Heart left ventricle (tissue), 16 donors: ENCODE data around the gene RAC3. TPM values are rescaled to one million over a fixed set of nuclear protein-coding genes. Genes with fewer than 3 reads are reported as not detected.

Experiments used
- ATAC-seq, 4 donors: fragments of 200-7000 bp; cut with Tn5 transposase; one replicate each; pipeline ENCODE4 v1.9.1; 2020 to 2022; ENCODE audit warnings: moderate library complexity in 4 of 4, mild to moderate bottlenecking in 3 of 4, moderate number of reproducible peaks in 1 of 4
- DNase-seq, 5 donors: peaks; one replicate each; pipeline ENCODE4 v3.0.0-alpha.2; 2020
- H3K27ac ChIP-seq, 12 donors: fragments of 200-600 bp; sonication (generic) in 4 of 12; one replicate each; pipeline versions ENCODE4 v1.5.0 to v1.8.0; 2016 to 2022; ENCODE audit warnings: mild to moderate bottlenecking in 2 of 12
- H3K27me3 ChIP-seq, 9 donors: fragments of 200-600 bp; sonication (generic) in 2 of 9; one replicate each; pipeline versions ENCODE4 v1.5.1 to v1.8.0; 2016 to 2022; ENCODE audit warnings: mild to moderate bottlenecking in 3 of 9
- H3K36me3 ChIP-seq, 9 donors: fragments of 200-600 bp; sonication (generic) in 2 of 9; one replicate each; pipeline versions ENCODE4 v1.5.0 to v1.8.0; 2018 to 2022; ENCODE audit warnings: mild to moderate bottlenecking in 2 of 9
- H3K4me1 ChIP-seq, 12 donors: fragments of 200-600 bp; sonication (generic) in 4 of 12; one replicate each; pipeline versions ENCODE4 v1.5.0 to v1.8.0; 2016 to 2022; ENCODE audit warnings: mild to moderate bottlenecking in 3 of 12
- H3K4me3 ChIP-seq, 12 donors: fragments of 200-600 bp; sonication (generic) in 4 of 12; one replicate each; pipeline versions ENCODE4 v1.5.0 to v1.8.0; 2017 to 2022; ENCODE audit warnings: mild to moderate bottlenecking in 9 of 12, moderate library complexity in 4 of 12
- H3K9me3 ChIP-seq, 12 donors: fragments of 200-600 bp; sonication (generic) in 4 of 12; one replicate each; pipeline versions ENCODE4 v1.5.0 to v1.8.0; 2016 to 2022; ENCODE audit warnings: mild to moderate bottlenecking in 1 of 12
- CTCF ChIP-seq, 12 donors: fragments of 200-600 bp; sonication (generic) in 4 of 12; IDR thresholded peaks; one replicate each; pipeline versions ENCODE4 v1.5.0 to v1.8.0; 2018 to 2022; ENCODE audit warnings: antibody characterized with exemption in 12 of 12, mild to moderate bottlenecking in 5 of 12
- POLR2A ChIP-seq, 2 donors: fragments of 450-650 bp; IDR thresholded peaks; one replicate each; pipeline ENCODE4 v1.6.1; 2017; ENCODE audit warnings: antibody characterized with exemption in 2 of 2, mild to moderate bottlenecking in 2 of 2, moderate library complexity in 2 of 2
- WGBS, 4 donors: extraction: QIAGEN DNeasy Blood & Tissue Kit in 2 of 4; methylation state at CpG; one replicate each; pipeline versions ENCODE4 v1.1.5 to v1.1.7; 2013 to 2018; 5-methylcytosine and 5-hydroxymethylcytosine counted together
- intact Hi-C, 10 donors: fragments of 100-400 bp; cut with DNase I; formaldehyde crosslinking; loops; one replicate each; pipeline versions ENCODE4 v1.11.1 to v1.14.2; 2022
- polyA plus RNA-seq, 2 donors: library from polyadenylated mRNA; stranded (reverse); fragments of 200-250 nt; gene quantifications; one replicate each; pipeline ENCODE4 v1.2.3, GENCODE V29; 2013
- total RNA-seq, 9 donors: library from RNA; depleted of rRNA in 2 of 9; stranded (reverse); fragments of >200 nt in 2 of 9; fragmentation: NEBNext Ultra II Directional in 3 of 9; extraction: Animal tissue kit (Norgen Biotek cat#: 25700) in 3 of 9; gene quantifications; one replicate each; pipeline versions ENCODE4 v1.1.0 to v1.2.4, GENCODE V29; 2016 to 2023
- donor health status: ischemic (EF 13 %, LVEDD 7.1; RV severe dilation, severe dysfunction).
- donor health status: healthy with polysubstance abuse.
- donor health status: DM: no; HTN: yes; CAD: no.
- donor health status: DM: no; HTN: no; CAD: no.
- donor health status: ischemic (EF 25% LVEDD 6.9; RV normal size, moderate dysfunction).
- donor health status: ischemic (EF 25% LVEDD 5.7; RV mildly dilated, moderate dysfunction).
- donor health status: healthy.
- donor health status: DM: yes; HTN: yes; CAD: no.
- donor health status: ischemic (EF 35%, LVEDD 5.7; RV mildly dilated, moderate dysfunction).
- donor health status: nonischemic (EF 11% LVEDD 7.7; RV severe dilation, severe dysfunction).
- donor health status: DM: yes; HTN: yes; CAD: no.
- donor health status: PGD.
- donor health status: ischemic (EF 29% LVEDD 5.4; RV normal size, mild dysfunction).
- donor health status: nonischemic (EF 23%, LVEDD 6.1; RV moderate dilation, normal function).

The RAC3 gene
- total and polyA plus RNA-seq, 11 donors, result 0.76 to 2.6 (median 1.5) TPM

- DNase-seq (peak in 1 of 5 donors; percentile 58), ATAC-seq (no peak)
- Histone ChIP-seq H3K9me3 (no peaks in the 10 kb centered on the region), H3K27ac (no peak overlapping the region), H3K4me3 (no peak overlapping the region), H3K4me1 (peaks cover 0 to 26% (median 14%) of the 10 kb centered on the region in 12 donors), H3K27me3 (no peaks in the 10 kb centered on the region), H3K36me3 (peaks cover 0 to 18% (median 6%) of the 10 kb centered on the region in 9 donors)
- WGBS, 4 donors, result 91 to 94% (median 93%) methylated on average over 27 to 39 of the region's 39 CpGs
- intact Hi-C loops, result no loop called here
- TF ChIP-seq POLR2A (IDR thresholded peaks at IDR 0.05) (no peak), CTCF (IDR thresholded peaks at IDR 0.05) (no peak)
Observed at GRCh38 chr17:81994593-81995462, 36.6 kb upstream of the RAC3 start.

GRCh38 chr17:81995463-81996231, 35.8 kb upstream of the RAC3 start:
- H3K4me1 ChIP-seq, result peaks cover 0 to 23% (median 14%) of the 10 kb centered on the region in 12 donors
- DNase-seq (peak in 1 of 5 donors; percentile 58), ATAC-seq (no peak)
- H3K27me3 ChIP-seq, result no peaks in the 10 kb centered on the region
- H3K36me3 ChIP-seq, result peaks cover 0 to 15% (median 6%) of the 10 kb centered on the region in 9 donors
- no peak for TF ChIP-seq POLR2A (IDR thresholded peaks at IDR 0.05)
- no peak for TF ChIP-seq CTCF (IDR thresholded peaks at IDR 0.05)
- no peak overlapping the region for H3K4me3 ChIP-seq
- 95 to 96% (median 96%) methylated on average over 26 to 29 of the region's 29 CpGs for WGBS, 4 donors
- H3K9me3 ChIP-seq, result no peaks in the 10 kb centered on the region
- H3K27ac ChIP-seq, result no peak overlapping the region
- intact Hi-C loops, result no loop called here

- TF ChIP-seq POLR2A (IDR thresholded peaks at IDR 0.05) (no peak), CTCF (IDR thresholded peaks at IDR 0.05) (no peak)
- WGBS, 4 donors, result 90 to 93% (median 91%) methylated on average over 25 to 28 of the region's 28 CpGs
- intact Hi-C loops, result no loop called here
- no peak for ATAC-seq
- no peak overlapping the region for H3K4me3 ChIP-seq
- peak in 1 of 5 donors; percentile 60 for DNase-seq
- peaks cover 0 to 15% (median 6%) of the 10 kb centered on the region in 9 donors for H3K36me3 ChIP-seq
- H3K4me1 ChIP-seq, result peaks cover 0 to 17% (median 9%) of the 10 kb centered on the region in 12 donors
- H3K9me3 ChIP-seq, result no peaks in the 10 kb centered on the region
- H3K27ac ChIP-seq, result no peak overlapping the region
- no peaks in the 10 kb centered on the region for H3K27me3 ChIP-seq
Observed at GRCh38 chr17:81996232-81996756, 35.2 kb upstream of the RAC3 start.
